CD14-positive monocyte (primary cell): ENCODE measurements around the gene TBX2. TPM values are rescaled to one million over a fixed set of nuclear protein-coding genes. Genes with fewer than 3 reads are reported as not detected.

Experiments used
- DNase-seq, 3 donors: peaks; one replicate each; pipeline ENCODE4 v3.0.0-alpha.2; 2011 to 2022
- H2AFZ ChIP-seq: 2 replicates; pipeline ENCODE4 v1.6.0; 2012; ENCODE audit warnings: mild to moderate bottlenecking, low read depth, low read length, inconsistent platforms; ENCODE audit not compliant: insufficient read depth, poor library complexity, severe bottlenecking
- H3K27ac ChIP-seq, 2 donors: 1 replicate in 1 of 2; 2 replicates in 1 of 2; pipeline ENCODE4 v1.5.1; 2012 to 2013; ENCODE audit warnings: low read length in 2 of 2, control low read depth in 1 of 2, inconsistent platforms in 1 of 2, low read depth in 1 of 2, mild to moderate bottlenecking in 1 of 2
- H3K27me3 ChIP-seq, 2 donors: one replicate each; pipeline versions ENCODE4 v1.6.0 to v1.6.1; 2011 to 2013; ENCODE audit warnings: low read length in 2 of 2; ENCODE audit not compliant: control insufficient read depth in 2 of 2, insufficient read depth in 2 of 2
- H3K36me3 ChIP-seq, 2 donors: replicated peaks in 1 of 2; 1 replicate in 1 of 2; 2 replicates in 1 of 2; pipeline versions ENCODE4 v1.5.1 to v1.6.1; 2012 to 2013; ENCODE audit warnings: low read length in 2 of 2, control low read depth in 1 of 2, inconsistent platforms in 1 of 2, mild to moderate bottlenecking in 1 of 2; ENCODE audit not compliant: insufficient read depth in 2 of 2, control insufficient read depth in 1 of 2
- H3K4me1 ChIP-seq, 2 donors: 1 replicate in 1 of 2; 2 replicates in 1 of 2; pipeline versions ENCODE4 v1.5.1 to v1.6.1; 2012 to 2013; ENCODE audit warnings: low read length in 2 of 2, control low read depth in 1 of 2, inconsistent platforms in 1 of 2, mild to moderate bottlenecking in 1 of 2, moderate library complexity in 1 of 2; ENCODE audit not compliant: insufficient read depth in 2 of 2, control insufficient read depth in 1 of 2
- H3K4me2 ChIP-seq: replicated peaks from 2 replicates; pipeline ENCODE3; 2012; ENCODE audit warnings: low read length, moderate library complexity, mild to moderate bottlenecking; ENCODE audit not compliant: poor library complexity, severe bottlenecking; ENCODE audit errors: extremely low read depth
- H3K4me3 ChIP-seq, 3 experiments: fragments of 200-600 bp in 1 of 3; sonication (generic) in 1 of 3; replicated peaks in 1 of 3; 1 replicate in 2 of 3; 2 replicates in 1 of 3; pipeline ENCODE4 v1.5.1; 2011 to 2013; ENCODE audit warnings: low read length in 3 of 3, mild to moderate bottlenecking in 3 of 3, control low read depth in 2 of 3, low read depth in 2 of 3, inconsistent platforms in 1 of 3, moderate library complexity in 1 of 3
- H3K79me2 ChIP-seq: 2 replicates; pipeline ENCODE4 v1.6.0; 2012; ENCODE audit warnings: mild to moderate bottlenecking, control low read depth, inconsistent platforms, low read length, moderate library complexity; ENCODE audit not compliant: insufficient read depth
- H3K9ac ChIP-seq: 2 replicates; pipeline ENCODE4 v1.6.0; 2017; ENCODE audit warnings: low read length, mild to moderate bottlenecking; ENCODE audit not compliant: insufficient read depth, poor library complexity, severe bottlenecking
- H3K9me3 ChIP-seq, 2 donors: replicated peaks in 1 of 2; 1 replicate in 1 of 2; 2 replicates in 1 of 2; pipeline versions ENCODE4 v1.5.1 to v1.6.1; 2012 to 2013; ENCODE audit warnings: low read length in 2 of 2, control low read depth in 1 of 2; ENCODE audit not compliant: control insufficient read depth in 1 of 2, insufficient read depth in 1 of 2
- H4K20me1 ChIP-seq: 2 replicates; pipeline ENCODE4 v1.6.0; 2012; ENCODE audit warnings: mild to moderate bottlenecking, low read length, control low read depth, moderate library complexity; ENCODE audit not compliant: insufficient read depth
- H3K27ac Mint-ChIP-seq, 7 donors: one replicate each; pipeline ENCODE4 v1.8.0; 2020; ENCODE audit warnings: mild to moderate bottlenecking in 7 of 7, mixed read lengths in 7 of 7, moderate library complexity in 6 of 7, inconsistent platforms in 2 of 7
- H3K27me3 Mint-ChIP-seq, 3 donors: one replicate each; pipeline ENCODE4 v1.8.0; 2021 to 2022; ENCODE audit warnings: low read depth in 3 of 3, mild to moderate bottlenecking in 3 of 3, mixed read lengths in 3 of 3, moderate library complexity in 3 of 3, inconsistent platforms in 1 of 3
- H3K36me3 Mint-ChIP-seq, 2 donors: one replicate each; pipeline ENCODE4 v1.8.0; 2020; ENCODE audit warnings: mixed read lengths in 2 of 2, inconsistent platforms in 1 of 2, mild to moderate bottlenecking in 1 of 2
- H3K4me1 Mint-ChIP-seq: one replicate; pipeline ENCODE4 v1.8.0; 2020; ENCODE audit warnings: mild to moderate bottlenecking, mixed read lengths
- H3K4me3 Mint-ChIP-seq, 2 donors: one replicate each; pipeline ENCODE4 v1.8.0; 2020; ENCODE audit warnings: mild to moderate bottlenecking in 2 of 2, mixed read lengths in 2 of 2, moderate library complexity in 1 of 2
- H3K9me3 Mint-ChIP-seq, 7 donors: one replicate each; pipeline ENCODE4 v1.8.0; 2020 to 2022; ENCODE audit warnings: mixed read lengths in 7 of 7, mild to moderate bottlenecking in 6 of 7, moderate library complexity in 6 of 7, inconsistent platforms in 2 of 7
- CTCF ChIP-seq: fragments of 200-600 bp; IDR thresholded peaks from one replicate; pipeline ENCODE4 v1.8.0; 2022; ENCODE audit warnings: antibody characterized with exemption, mild to moderate bottlenecking
- WGBS: methylation state at CpG from one replicate; pipeline ENCODE4 v1.1.5; 2013; ENCODE audit warnings: missing lambda C conversion rate; ENCODE audit not compliant: insufficient coverage; 5-methylcytosine and 5-hydroxymethylcytosine counted together
- intact Hi-C, 2 donors: fragments of 100-400 bp; cut with micrococcal nuclease; formaldehyde crosslinking; loops; one replicate each; pipeline versions ENCODE4 v1.15.0 to v1.15.1; 2023
- polyA plus RNA-seq, 3 donors: library from polyadenylated mRNA; depleted of rRNA in 1 of 3; unstranded in 2 of 3; stranded (reverse) in 1 of 3; fragments of 300-500 nt in 2 of 3; fragments of >200 nt in 1 of 3; fragmentation: Illumina TruSeq in 2 of 3; gene quantifications; 1 replicate in 2 of 3; 2 replicates in 1 of 3; pipeline ENCODE4 v1.2.3, GENCODE V29; 2012 to 2021

TBX2 gene
- polyA plus RNA-seq, 3 donors: 0.03 TPM; not detected in 2

- H4K20me1 ChIP-seq: no peaks in the 10 kb centered on the region
- Mint-ChIP-seq H3K4me1 (peaks cover 3% of the 10 kb centered on the region), H3K36me3 (peaks cover 0 to 5% of the 10 kb centered on the region in 2 donors), H3K4me3 (no peak overlapping the region), H3K27me3 (peaks cover 0 to 2% (median 1%) of the 10 kb centered on the region in 3 donors), H3K9me3 (peaks cover 0 to 2% (median 0%) of the 10 kb centered on the region in 7 donors), H3K27ac (no peak overlapping the region)
- H3K36me3 ChIP-seq: no peaks in the 10 kb centered on the region
- TF ChIP-seq CTCF: no peak
- H3K4me2 ChIP-seq: no peak overlapping the region
- WGBS: 100% methylated on average over 2 of the region's 5 CpGs
- no peak overlapping the region for H3K4me3 ChIP-seq
- H2AFZ ChIP-seq: no peak overlapping the region
- no peak overlapping the region for H3K9ac ChIP-seq
- no peaks in the 10 kb centered on the region for H3K4me1 ChIP-seq
- no peaks in the 10 kb centered on the region for H3K9me3 ChIP-seq
- intact Hi-C loops: no loop called here
- DNase-seq: no peak
- no peak overlapping the region for H3K27ac ChIP-seq
- H3K27me3 ChIP-seq: no peaks in the 10 kb centered on the region
- no peaks in the 10 kb centered on the region for H3K79me2 ChIP-seq
Measured at GRCh38 chr17:61381537-61381936, 18.1 kb upstream of the TBX2 start.

- H3K9me3 ChIP-seq: no peaks in the 10 kb centered on the region
- intact Hi-C loops: no loop called here
- H4K20me1 ChIP-seq: no peaks in the 10 kb centered on the region
Measured at GRCh38 chr17:61382796-61383688, 16.6 kb upstream of the TBX2 start.

More at GRCh38 chr17:61382796-61383688, 16.6 kb upstream of the TBX2 start:
- no peaks in the 10 kb centered on the region for H3K27me3 ChIP-seq
- no peaks in the 10 kb centered on the region for H3K36me3 ChIP-seq
- no peak for DNase-seq
- no peak overlapping the region for H3K9ac ChIP-seq
- H3K4me1 Mint-ChIP-seq: peaks cover 3% of the 10 kb centered on the region
- H3K27ac Mint-ChIP-seq: no peak overlapping the region
- H3K36me3 Mint-ChIP-seq: peaks cover 0 to 3% of the 10 kb centered on the region in 2 donors
- no peaks in the 10 kb centered on the region for H3K4me1 ChIP-seq
- H2AFZ ChIP-seq: no peak overlapping the region
- H3K9me3 Mint-ChIP-seq: peaks cover 0 to 2% (median 0%) of the 10 kb centered on the region in 7 donors
- TF ChIP-seq CTCF: no peak
- H3K27ac ChIP-seq: no peak overlapping the region
- no peak overlapping the region for H3K4me2 ChIP-seq
- no peaks in the 10 kb centered on the region for H3K79me2 ChIP-seq
- peaks cover 0 to 2% (median 1%) of the 10 kb centered on the region in 3 donors for H3K27me3 Mint-ChIP-seq
- no peak overlapping the region for H3K4me3 ChIP-seq
- 93% methylated on average over 5 of the region's 16 CpGs for WGBS
- H3K4me3 Mint-ChIP-seq: no peak overlapping the region
